Measurements from ENCODE around the gene PARD3B. TPM values are rescaled to one million over a fixed set of nuclear protein-coding genes. Genes with fewer than 3 reads are reported as not detected.

Gene PARD3B
- polyA plus RNA-seq, 3 donors, result not detected

GRCh38 chr2:205660521-205661124, 1115.3 kb downstream of the PARD3B start:
- no peak overlapping the region for H2AFZ ChIP-seq (ENCODE audit: insufficient read depth, low read depth, low read length, poor library complexity, severe bottlenecking)
- DNase-seq, result no peak
- no peak overlapping the region for H3K9ac ChIP-seq (ENCODE audit: insufficient read depth, low read length, poor library complexity, severe bottlenecking)
- peaks cover 1 to 13% (median 10%) of the 10 kb centered on the region in 3 donors for H3K27me3 Mint-ChIP-seq (ENCODE audit: low read depth in 3 of 3)
- no peaks in the 10 kb centered on the region for H3K79me2 ChIP-seq (ENCODE audit: insufficient read depth, low read length)
- H3K36me3 ChIP-seq (replicated peaks in 1 of 2; ENCODE audit: control insufficient read depth in 1 of 2, insufficient read depth in 2 of 2, low read length in 2 of 2), result no peaks in the 10 kb centered on the region
- WGBS (ENCODE audit: insufficient coverage), result 49% methylated on average over 6 of the region's 8 CpGs
- H3K4me3 Mint-ChIP-seq, result no peak overlapping the region
- H3K36me3 Mint-ChIP-seq, result no peaks in the 10 kb centered on the region
- H3K27ac Mint-ChIP-seq, result no peak overlapping the region
- peaks cover 0 to 4% of the 10 kb centered on the region in 2 donors for H3K27me3 ChIP-seq (ENCODE audit: control insufficient read depth in 2 of 2, insufficient read depth in 2 of 2, low read length in 2 of 2)
- no peaks in the 10 kb centered on the region for H4K20me1 ChIP-seq (ENCODE audit: insufficient read depth, low read length)
- H3K4me2 ChIP-seq (replicated peaks; ENCODE audit: extremely low read depth, low read length, poor library complexity, severe bottlenecking), result no peak overlapping the region
- no peak for TF ChIP-seq CTCF (IDR thresholded peaks at IDR 0.05)
- H3K9me3 ChIP-seq (replicated peaks in 1 of 2; ENCODE audit: control insufficient read depth in 1 of 2, insufficient read depth in 1 of 2, low read length in 2 of 2), result no peaks in the 10 kb centered on the region
- intact Hi-C loops (cut with micrococcal nuclease), result no loop called here
- H3K4me1 ChIP-seq (ENCODE audit: control insufficient read depth in 1 of 2, insufficient read depth in 2 of 2, low read length in 2 of 2), result no peaks in the 10 kb centered on the region
- no peak overlapping the region for H3K27ac ChIP-seq (ENCODE audit: low read depth in 1 of 2, low read length in 2 of 2)
- H3K4me1 Mint-ChIP-seq, result no peaks in the 10 kb centered on the region
- H3K9me3 Mint-ChIP-seq, result peaks cover 0 to 5% (median 0%) of the 10 kb centered on the region in 7 donors
- H3K4me3 ChIP-seq (replicated peaks in 1 of 3; ENCODE audit: low read depth in 2 of 3, low read length in 3 of 3), result no peak overlapping the region

- TF ChIP-seq CTCF (IDR thresholded peaks at IDR 0.05), result no peak
- no peak for DNase-seq
- Mint-ChIP-seq H3K9me3 (peaks cover 0 to 5% (median 0%) of the 10 kb centered on the region in 7 donors), H3K27ac (no peak overlapping the region), H3K27me3 (ENCODE audit: low read depth in 3 of 3) (peaks cover 1 to 12% (median 9%) of the 10 kb centered on the region in 3 donors), H3K36me3 (no peaks in the 10 kb centered on the region), H3K4me3 (no peak overlapping the region), H3K4me1 (no peaks in the 10 kb centered on the region)
- Histone ChIP-seq H3K27me3 (ENCODE audit: control insufficient read depth in 2 of 2, insufficient read depth in 2 of 2, low read length in 2 of 2) (peaks cover 0 to 4% of the 10 kb centered on the region in 2 donors), H3K4me1 (ENCODE audit: control insufficient read depth in 1 of 2, insufficient read depth in 2 of 2, low read length in 2 of 2) (no peaks in the 10 kb centered on the region), H3K9me3 (replicated peaks in 1 of 2; ENCODE audit: control insufficient read depth in 1 of 2, insufficient read depth in 1 of 2, low read length in 2 of 2) (no peaks in the 10 kb centered on the region), H3K79me2 (ENCODE audit: insufficient read depth, low read length) (no peaks in the 10 kb centered on the region), H3K36me3 (replicated peaks in 1 of 2; ENCODE audit: control insufficient read depth in 1 of 2, insufficient read depth in 2 of 2, low read length in 2 of 2) (no peaks in the 10 kb centered on the region), H3K4me3 (replicated peaks in 1 of 3; ENCODE audit: low read depth in 2 of 3, low read length in 3 of 3) (no peak overlapping the region), H3K9ac (ENCODE audit: insufficient read depth, low read length, poor library complexity, severe bottlenecking) (no peak overlapping the region), H3K4me2 (replicated peaks; ENCODE audit: extremely low read depth, low read length, poor library complexity, severe bottlenecking) (no peak overlapping the region), H3K27ac (ENCODE audit: low read depth in 1 of 2, low read length in 2 of 2) (no peak overlapping the region), H4K20me1 (ENCODE audit: insufficient read depth, low read length) (no peaks in the 10 kb centered on the region), H2AFZ (ENCODE audit: insufficient read depth, low read depth, low read length, poor library complexity, severe bottlenecking) (no peak overlapping the region)
- WGBS (ENCODE audit: insufficient coverage), result 100% methylated on average over 2 of the region's 5 CpGs
- intact Hi-C loops (cut with micrococcal nuclease), result no loop called here
These were observed 1116.0 kb downstream of the PARD3B start for GRCh38 chr2:205661281-205661680.

All from CD14-positive monocyte (primary cell).